ENCODE data around the gene TXNRD1.

DNA sequence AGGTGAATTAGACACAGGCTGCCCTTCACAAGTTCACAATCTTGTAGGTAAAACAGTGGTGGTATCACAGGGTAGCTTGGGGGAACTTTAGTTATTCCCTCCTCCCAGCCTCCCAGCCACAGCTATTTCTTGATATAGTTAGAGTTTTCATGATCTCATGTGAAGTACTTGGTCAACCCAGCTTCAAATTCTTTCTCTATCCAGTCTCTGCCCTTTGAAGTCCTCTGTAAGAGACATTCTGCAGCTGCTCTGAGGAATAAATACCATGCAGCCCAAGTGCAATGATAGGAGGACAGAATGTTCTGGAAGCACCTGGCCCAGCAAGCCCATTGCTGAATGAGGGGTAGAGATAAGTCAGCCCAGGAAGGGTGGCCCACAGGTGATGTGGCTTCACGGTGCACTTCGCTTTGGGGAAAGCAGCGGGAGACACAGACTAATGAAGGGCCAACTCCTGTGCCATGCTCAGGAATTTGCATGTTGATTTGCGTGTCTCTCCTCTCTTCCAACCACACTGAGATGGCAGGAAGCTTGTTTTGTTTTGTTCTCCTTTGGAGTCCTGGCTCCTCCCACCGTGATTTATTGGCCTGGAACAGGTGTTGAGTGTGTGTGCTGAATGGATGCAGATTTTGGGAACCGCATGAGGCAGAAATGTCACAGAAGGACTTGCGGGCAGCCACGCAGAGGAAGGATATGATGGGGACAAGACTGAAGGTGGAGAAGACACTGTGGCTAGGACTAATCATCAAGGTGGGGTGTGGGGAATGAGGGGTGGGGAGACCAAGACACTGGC lies 8.0 kb upstream of the TXNRD1 start:
- no peak for TF ChIP-seq POLR2A (IDR thresholded peaks at IDR 0.05)
- TF ChIP-seq, protein P1, sequence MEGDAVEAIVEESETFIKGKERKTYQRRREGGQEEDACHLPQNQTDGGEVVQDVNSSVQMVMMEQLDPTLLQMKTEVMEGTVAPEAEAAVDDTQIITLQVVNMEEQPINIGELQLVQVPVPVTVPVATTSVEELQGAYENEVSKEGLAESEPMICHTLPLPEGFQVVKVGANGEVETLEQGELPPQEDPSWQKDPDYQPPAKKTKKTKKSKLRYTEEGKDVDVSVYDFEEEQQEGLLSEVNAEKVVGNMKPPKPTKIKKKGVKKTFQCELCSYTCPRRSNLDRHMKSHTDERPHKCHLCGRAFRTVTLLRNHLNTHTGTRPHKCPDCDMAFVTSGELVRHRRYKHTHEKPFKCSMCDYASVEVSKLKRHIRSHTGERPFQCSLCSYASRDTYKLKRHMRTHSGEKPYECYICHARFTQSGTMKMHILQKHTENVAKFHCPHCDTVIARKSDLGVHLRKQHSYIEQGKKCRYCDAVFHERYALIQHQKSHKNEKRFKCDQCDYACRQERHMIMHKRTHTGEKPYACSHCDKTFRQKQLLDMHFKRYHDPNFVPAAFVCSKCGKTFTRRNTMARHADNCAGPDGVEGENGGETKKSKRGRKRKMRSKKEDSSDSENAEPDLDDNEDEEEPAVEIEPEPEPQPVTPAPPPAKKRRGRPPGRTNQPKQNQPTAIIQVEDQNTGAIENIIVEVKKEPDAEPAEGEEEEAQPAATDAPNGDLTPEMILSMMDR (IDR thresholded peaks at IDR 0.05) = no peak

All from Peyer's patch (tissue), 4 donors.